RWPE1 (cell line): Measurements from ENCODE around the gene DNAH14.
"Not testable (repeated sequence)": the region's sequence is repeated elsewhere in the genome, so short reads cannot be mapped to it uniquely, and the experiment has no call there.

Experiments used
- CTCF ChIA-PET: fragments of 350-600 bp; sonication (Branson Sonifier 250); formaldehyde crosslinking; extraction: SDS; loops from one replicate; lab custom pipeline; 2021; lab: Yijun Ruan, JAX
- POLR2A ChIA-PET: fragments of 400-600 bp; formaldehyde crosslinking; extraction: SDS; loops from one replicate; lab custom pipeline; 2020; ENCODE audit warnings: antibody characterized with exemption; ENCODE audit not compliant: low non-redundant PET; lab: Yijun Ruan, JAX
- DNase-seq: peaks from one replicate; pipeline ENCODE4 v3.0.0; 2012; ENCODE audit warnings: low spot score
- H3K27ac ChIP-seq: fragments of 450-650 bp; 2 replicates; pipeline ENCODE4 v1.5.1; 2017
- CTCF ChIP-seq: fragments of 450-650 bp; conservative IDR thresholded peaks from 2 replicates; pipeline ENCODE4 v1.5.1; 2017; ENCODE audit warnings: low read depth, mild to moderate bottlenecking

The DNAH14 gene

GRCh38 chr1:224929335-224930237, at the start of gene DNAH14:
TSS of gene DNAH14 (plus strand) at chr1:224929675. CDS start at chr1:224952703, 23,028 bp downstream.
- H3K27ac ChIP-seq, result peak within 1 kb of the TSS; percentile 72
- CTCF ChIA-PET, result interaction anchor here (0.6 to 0.9 kb wide), 3 partner anchors 78 to 502 kb away, joined by 3 read pairs; no protein-coding TSS in a partner anchor
- TF ChIP-seq CTCF, result no peak
- DNase-seq, result peak; percentile 64
- POLR2A ChIA-PET, result no interaction called here

- TF ChIP-seq CTCF, result no peak
- ChIA-PET POLR2A (no interaction called here), CTCF (interaction anchor here (0.7 kb wide), 1 partner anchor 29 kb away, joined by 3 read pairs; no protein-coding TSS in a partner anchor)
- no peak for DNase-seq
- no peak overlapping the region for H3K27ac ChIP-seq
These were observed 48.7 kb upstream of the DNAH14 start for GRCh38 chr1:224880593-224881307.

GRCh38 chr1:224881308-224881692, 48.2 kb upstream of the DNAH14 start:
- CTCF ChIA-PET, result interaction anchor here (0.6 kb wide), 1 partner anchor 107 kb away, joined by 5 read pairs; no protein-coding TSS in a partner anchor
- H3K27ac ChIP-seq, POLR2A ChIA-PET, DNase-seq: not testable (repeated sequence)

DNA sequence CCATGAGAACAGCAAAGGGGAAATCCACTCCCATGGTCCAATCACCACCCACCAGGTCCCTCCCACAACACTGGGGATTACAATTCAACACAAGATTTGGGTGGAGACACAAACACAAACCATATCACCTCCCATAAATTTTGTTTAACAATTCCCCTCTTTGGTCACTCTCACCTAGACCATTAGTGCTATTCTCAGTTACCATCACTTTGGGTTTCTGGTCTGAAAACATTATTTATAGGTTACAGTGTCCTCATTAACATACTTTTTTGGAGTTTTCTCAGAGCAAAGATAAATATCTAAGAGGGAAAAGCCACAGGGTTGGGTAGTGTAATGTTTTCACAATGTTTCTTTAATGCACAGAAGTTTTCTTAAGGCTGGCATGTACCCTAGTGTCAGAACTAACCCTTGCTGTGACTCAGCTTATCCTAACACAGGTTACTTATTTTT, 47.7 kb upstream of the DNAH14 start:
- TF ChIP-seq CTCF, result no peak
- H3K27ac ChIP-seq, result no peak overlapping the region
- CTCF ChIA-PET, result interaction anchor here (0.6 kb wide), 1 partner anchor 107 kb away, joined by 5 read pairs; no protein-coding TSS in a partner anchor
- DNase-seq, result no peak
- POLR2A ChIA-PET, result no interaction called here

DNA sequence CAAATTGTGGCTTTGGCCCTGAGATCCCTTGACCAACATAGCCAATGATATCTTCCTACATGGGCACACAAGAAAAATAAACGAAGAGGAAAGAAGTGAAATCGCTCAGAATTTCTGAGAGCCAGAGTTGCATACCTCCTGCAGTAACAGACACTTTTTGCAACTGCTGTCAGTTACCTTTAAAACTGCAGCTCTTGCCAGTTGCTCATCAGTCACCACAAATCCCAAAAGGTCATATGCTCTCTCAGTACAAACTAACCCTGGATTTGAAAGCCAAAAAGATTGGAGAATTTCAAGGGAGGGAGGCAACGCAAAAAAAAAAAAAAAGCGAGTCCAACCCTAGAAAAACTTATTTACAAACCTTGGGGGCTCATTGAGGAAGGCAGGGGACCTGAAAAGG, 47.2 kb upstream of the DNAH14 start:
- no peak for DNase-seq
- CTCF ChIA-PET, result no interaction called here
- no peak for TF ChIP-seq CTCF
- POLR2A ChIA-PET, result no interaction called here
- no peak overlapping the region for H3K27ac ChIP-seq

GRCh38 chr1:224883091-224883490, 46.4 kb upstream of the DNAH14 start:
- TF ChIP-seq CTCF, result no peak
- no peak for DNase-seq
- ChIA-PET CTCF (no interaction called here), POLR2A (no interaction called here)
- no peak overlapping the region for H3K27ac ChIP-seq
